ENCODE results near the gene DESI1. TPM values are rescaled to one million over a fixed set of nuclear protein-coding genes. Genes with fewer than 3 reads are reported as not detected.
A peak's percentile ranks its signal among the peaks of the same experiment; 100 is the strongest.

Gene DESI1
- total and polyA plus RNA-seq, 2 of the 13 experiments (the other 11 are each of a cell fraction or from before 2014, with no cell fraction given) = 21.6 to 29.2 TPM

DNA sequence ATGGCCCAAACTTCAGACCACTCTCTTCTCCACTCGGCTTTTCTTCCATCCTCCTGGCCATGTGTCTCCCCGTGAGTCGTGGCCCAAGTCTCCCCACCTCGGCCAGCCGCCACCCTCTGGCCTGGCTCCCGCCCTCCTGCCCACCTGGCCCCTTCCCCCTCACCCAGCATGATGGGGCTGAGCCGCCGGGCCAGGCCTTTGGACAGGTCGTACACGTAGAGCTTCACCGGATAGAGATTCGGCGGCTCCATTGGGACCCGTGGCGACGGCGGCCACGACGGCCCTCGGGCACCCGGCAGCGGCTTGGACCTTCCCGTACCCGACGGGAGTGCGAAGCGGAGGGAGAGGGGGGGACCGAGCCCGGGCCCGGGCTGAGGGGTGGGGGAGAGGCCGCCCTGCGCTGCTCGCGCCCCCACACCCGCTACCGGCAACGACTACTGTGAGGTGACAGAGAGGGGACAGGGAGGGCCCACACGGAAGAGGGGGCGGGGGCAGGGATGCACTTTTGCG lies at the start of gene DESI1 (continued):
- TF ChIP-seq, protein P1, sequence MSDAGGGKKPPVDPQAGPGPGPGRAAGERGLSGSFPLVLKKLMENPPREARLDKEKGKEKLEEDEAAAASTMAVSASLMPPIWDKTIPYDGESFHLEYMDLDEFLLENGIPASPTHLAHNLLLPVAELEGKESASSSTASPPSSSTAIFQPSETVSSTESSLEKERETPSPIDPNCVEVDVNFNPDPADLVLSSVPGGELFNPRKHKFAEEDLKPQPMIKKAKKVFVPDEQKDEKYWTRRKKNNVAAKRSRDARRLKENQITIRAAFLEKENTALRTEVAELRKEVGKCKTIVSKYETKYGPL (CRISPR knock-in tag; IDR thresholded peaks at IDR 0.05) = no peak
- TF ChIP-seq ZFX (CRISPR knock-in tag; IDR thresholded peaks at IDR 0.05; ENCODE audit: low read depth) (peak; percentile 85), ZNF30 (CRISPR knock-in tag; IDR thresholded peaks at IDR 0.05) (no peak), TCF7 (IDR thresholded peaks at IDR 0.05; ENCODE audit: low read depth) (no peak), KLF12 (CRISPR knock-in tag; IDR thresholded peaks at IDR 0.05; ENCODE audit: borderline replicate concordance) (no peak; the same call in 1 of the 2 replicates), ZNF7 (CRISPR knock-in tag; IDR thresholded peaks at IDR 0.05) (no peak), POLR2AphosphoS5 (IDR thresholded peaks at IDR 0.05; ENCODE audit: low read depth, low read length) (peak; percentile 90), SNAI1 (CRISPR knock-in tag; IDR thresholded peaks at IDR 0.05; ENCODE audit: borderline replicate concordance) (peak; percentile 85; the same call in 1 of the 2 replicates), HNRNPUL1 (IDR thresholded peaks at IDR 0.05; ENCODE audit: low read depth, low read length) (no peak), ZNF781 (CRISPR knock-in tag; IDR thresholded peaks at IDR 0.05; ENCODE audit: borderline replicate concordance, not compliant biosample characterization) (no peak), ELF4 (CRISPR knock-in tag; IDR thresholded peaks at IDR 0.05; ENCODE audit: borderline replicate concordance) (no peak), NCOR1 (IDR thresholded peaks at IDR 0.05; ENCODE audit: borderline replicate concordance, low read length) (no peak), ZNF713 (CRISPR knock-in tag; IDR thresholded peaks at IDR 0.05) (no peak)
- TF ChIP-seq, protein P2, sequence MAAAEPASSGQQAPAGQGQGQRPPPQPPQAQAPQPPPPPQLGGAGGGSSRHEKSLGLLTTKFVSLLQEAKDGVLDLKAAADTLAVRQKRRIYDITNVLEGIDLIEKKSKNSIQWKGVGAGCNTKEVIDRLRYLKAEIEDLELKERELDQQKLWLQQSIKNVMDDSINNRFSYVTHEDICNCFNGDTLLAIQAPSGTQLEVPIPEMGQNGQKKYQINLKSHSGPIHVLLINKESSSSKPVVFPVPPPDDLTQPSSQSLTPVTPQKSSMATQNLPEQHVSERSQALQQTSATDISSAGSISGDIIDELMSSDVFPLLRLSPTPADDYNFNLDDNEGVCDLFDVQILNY (CRISPR knock-in tag; conservative IDR thresholded peaks at IDR 0.05) = no peak
- TF ChIP-seq, protein P3, sequence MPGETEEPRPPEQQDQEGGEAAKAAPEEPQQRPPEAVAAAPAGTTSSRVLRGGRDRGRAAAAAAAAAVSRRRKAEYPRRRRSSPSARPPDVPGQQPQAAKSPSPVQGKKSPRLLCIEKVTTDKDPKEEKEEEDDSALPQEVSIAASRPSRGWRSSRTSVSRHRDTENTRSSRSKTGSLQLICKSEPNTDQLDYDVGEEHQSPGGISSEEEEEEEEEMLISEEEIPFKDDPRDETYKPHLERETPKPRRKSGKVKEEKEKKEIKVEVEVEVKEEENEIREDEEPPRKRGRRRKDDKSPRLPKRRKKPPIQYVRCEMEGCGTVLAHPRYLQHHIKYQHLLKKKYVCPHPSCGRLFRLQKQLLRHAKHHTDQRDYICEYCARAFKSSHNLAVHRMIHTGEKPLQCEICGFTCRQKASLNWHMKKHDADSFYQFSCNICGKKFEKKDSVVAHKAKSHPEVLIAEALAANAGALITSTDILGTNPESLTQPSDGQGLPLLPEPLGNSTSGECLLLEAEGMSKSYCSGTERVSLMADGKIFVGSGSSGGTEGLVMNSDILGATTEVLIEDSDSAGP (CRISPR knock-in tag; IDR thresholded peaks at IDR 0.05; ENCODE audit: borderline replicate concordance) = no peak; the same call in 1 of the 2 replicates
- TF ChIP-seq, protein P4, sequence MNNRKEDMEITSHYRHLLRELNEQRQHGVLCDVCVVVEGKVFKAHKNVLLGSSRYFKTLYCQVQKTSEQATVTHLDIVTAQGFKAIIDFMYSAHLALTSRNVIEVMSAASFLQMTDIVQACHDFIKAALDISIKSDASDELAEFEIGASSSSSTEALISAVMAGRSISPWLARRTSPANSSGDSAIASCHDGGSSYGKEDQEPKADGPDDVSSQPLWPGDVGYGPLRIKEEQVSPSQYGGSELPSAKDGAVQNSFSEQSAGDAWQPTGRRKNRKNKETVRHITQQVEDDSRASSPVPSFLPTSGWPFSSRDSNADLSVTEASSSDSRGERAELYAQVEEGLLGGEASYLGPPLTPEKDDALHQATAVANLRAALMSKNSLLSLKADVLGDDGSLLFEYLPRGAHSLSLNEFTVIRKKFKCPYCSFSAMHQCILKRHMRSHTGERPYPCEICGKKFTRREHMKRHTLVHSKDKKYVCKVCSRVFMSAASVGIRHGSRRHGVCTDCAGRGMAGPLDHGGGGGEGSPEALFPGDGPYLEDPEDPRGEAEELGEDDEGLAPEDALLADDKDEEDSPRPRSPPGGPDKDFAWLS (CRISPR knock-in tag; IDR thresholded peaks at IDR 0.05; ENCODE audit: borderline replicate concordance) = 0 out of 2 replicates have a peak, but pooled peaks have one; percentile 25
- TF ChIP-seq, protein P5, sequence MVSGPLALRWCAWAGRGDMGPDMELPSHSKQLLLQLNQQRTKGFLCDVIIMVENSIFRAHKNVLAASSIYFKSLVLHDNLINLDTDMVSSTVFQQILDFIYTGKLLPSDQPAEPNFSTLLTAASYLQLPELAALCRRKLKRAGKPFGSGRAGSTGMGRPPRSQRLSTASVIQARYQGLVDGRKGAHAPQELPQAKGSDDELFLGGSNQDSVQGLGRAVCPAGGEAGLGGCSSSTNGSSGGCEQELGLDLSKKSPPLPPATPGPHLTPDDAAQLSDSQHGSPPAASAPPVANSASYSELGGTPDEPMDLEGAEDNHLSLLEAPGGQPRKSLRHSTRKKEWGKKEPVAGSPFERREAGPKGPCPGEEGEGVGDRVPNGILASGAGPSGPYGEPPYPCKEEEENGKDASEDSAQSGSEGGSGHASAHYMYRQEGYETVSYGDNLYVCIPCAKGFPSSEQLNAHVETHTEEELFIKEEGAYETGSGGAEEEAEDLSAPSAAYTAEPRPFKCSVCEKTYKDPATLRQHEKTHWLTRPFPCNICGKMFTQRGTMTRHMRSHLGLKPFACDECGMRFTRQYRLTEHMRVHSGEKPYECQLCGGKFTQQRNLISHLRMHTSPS (CRISPR knock-in tag; IDR thresholded peaks at IDR 0.05; ENCODE audit: low read depth) = no peak; the same call in 1 of the 2 replicates
- TF ChIP-seq, protein P6, sequence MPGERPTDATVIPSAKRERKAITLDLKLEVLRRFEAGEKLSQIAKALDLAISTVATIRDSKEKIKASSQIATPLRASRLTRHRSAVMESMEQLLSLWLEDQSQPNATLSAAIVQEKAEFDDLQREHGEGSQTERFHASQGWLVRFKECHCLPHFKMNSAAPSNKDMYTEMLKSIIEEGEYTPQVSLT (CRISPR knock-in tag; IDR thresholded peaks at IDR 0.05; ENCODE audit: borderline replicate concordance, low read depth) = no peak
- TF ChIP-seq, protein P7, sequence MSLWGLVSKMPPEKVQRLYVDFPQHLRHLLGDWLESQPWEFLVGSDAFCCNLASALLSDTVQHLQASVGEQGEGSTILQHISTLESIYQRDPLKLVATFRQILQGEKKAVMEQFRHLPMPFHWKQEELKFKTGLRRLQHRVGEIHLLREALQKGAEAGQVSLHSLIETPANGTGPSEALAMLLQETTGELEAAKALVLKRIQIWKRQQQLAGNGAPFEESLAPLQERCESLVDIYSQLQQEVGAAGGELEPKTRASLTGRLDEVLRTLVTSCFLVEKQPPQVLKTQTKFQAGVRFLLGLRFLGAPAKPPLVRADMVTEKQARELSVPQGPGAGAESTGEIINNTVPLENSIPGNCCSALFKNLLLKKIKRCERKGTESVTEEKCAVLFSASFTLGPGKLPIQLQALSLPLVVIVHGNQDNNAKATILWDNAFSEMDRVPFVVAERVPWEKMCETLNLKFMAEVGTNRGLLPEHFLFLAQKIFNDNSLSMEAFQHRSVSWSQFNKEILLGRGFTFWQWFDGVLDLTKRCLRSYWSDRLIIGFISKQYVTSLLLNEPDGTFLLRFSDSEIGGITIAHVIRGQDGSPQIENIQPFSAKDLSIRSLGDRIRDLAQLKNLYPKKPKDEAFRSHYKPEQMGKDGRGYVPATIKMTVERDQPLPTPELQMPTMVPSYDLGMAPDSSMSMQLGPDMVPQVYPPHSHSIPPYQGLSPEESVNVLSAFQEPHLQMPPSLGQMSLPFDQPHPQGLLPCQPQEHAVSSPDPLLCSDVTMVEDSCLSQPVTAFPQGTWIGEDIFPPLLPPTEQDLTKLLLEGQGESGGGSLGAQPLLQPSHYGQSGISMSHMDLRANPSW (CRISPR knock-in tag; IDR thresholded peaks at IDR 0.05; ENCODE audit: borderline replicate concordance) = no peak

All from HepG2 (cell line).